HG03378 (cell line): ENCODE data around the gene MAFG.

Experiments
- ATAC-seq: cut with Tn5 transposase; IDR thresholded peaks from one replicate; pipeline ENCODE4 v1.9.1; 2021; ENCODE audit warnings: mild to moderate bottlenecking, moderate library complexity; ENCODE audit not compliant: unreplicated experiment

Gene MAFG

GRCh38 chr17:81870131-81870980, 57.2 kb downstream of the MAFG start:
- ATAC-seq, result no peak

- ATAC-seq, result no peak
Measured at GRCh38 chr17:81869221-81870130, 58.1 kb downstream of the MAFG start.

GRCh38 chr17:81868674-81869220, 58.8 kb downstream of the MAFG start:
- ATAC-seq, result no peak
